CD14-positive monocyte (primary cell): Measurements from ENCODE around the gene MPPED1. TPM values are rescaled to one million over a fixed set of nuclear protein-coding genes. Genes with fewer than 3 reads are reported as not detected.

ENCODE experiments used
- DNase-seq, 3 donors: peaks; one replicate each; pipeline ENCODE4 v3.0.0-alpha.2; 2011 to 2022
- H2AFZ ChIP-seq: 2 replicates; pipeline ENCODE4 v1.6.0; 2012; ENCODE audit warnings: mild to moderate bottlenecking, low read depth, low read length, inconsistent platforms; ENCODE audit not compliant: insufficient read depth, poor library complexity, severe bottlenecking
- H3K27ac ChIP-seq, 2 donors: 1 replicate in 1 of 2; 2 replicates in 1 of 2; pipeline ENCODE4 v1.5.1; 2012 to 2013; ENCODE audit warnings: low read length in 2 of 2, control low read depth in 1 of 2, inconsistent platforms in 1 of 2, low read depth in 1 of 2, mild to moderate bottlenecking in 1 of 2
- H3K27me3 ChIP-seq, 2 donors: one replicate each; pipeline versions ENCODE4 v1.6.0 to v1.6.1; 2011 to 2013; ENCODE audit warnings: low read length in 2 of 2; ENCODE audit not compliant: control insufficient read depth in 2 of 2, insufficient read depth in 2 of 2
- H3K36me3 ChIP-seq, 2 donors: replicated peaks in 1 of 2; 1 replicate in 1 of 2; 2 replicates in 1 of 2; pipeline versions ENCODE4 v1.5.1 to v1.6.1; 2012 to 2013; ENCODE audit warnings: low read length in 2 of 2, control low read depth in 1 of 2, inconsistent platforms in 1 of 2, mild to moderate bottlenecking in 1 of 2; ENCODE audit not compliant: insufficient read depth in 2 of 2, control insufficient read depth in 1 of 2
- H3K4me1 ChIP-seq, 2 donors: 1 replicate in 1 of 2; 2 replicates in 1 of 2; pipeline versions ENCODE4 v1.5.1 to v1.6.1; 2012 to 2013; ENCODE audit warnings: low read length in 2 of 2, control low read depth in 1 of 2, inconsistent platforms in 1 of 2, mild to moderate bottlenecking in 1 of 2, moderate library complexity in 1 of 2; ENCODE audit not compliant: insufficient read depth in 2 of 2, control insufficient read depth in 1 of 2
- H3K4me2 ChIP-seq: replicated peaks from 2 replicates; pipeline ENCODE3; 2012; ENCODE audit warnings: low read length, moderate library complexity, mild to moderate bottlenecking; ENCODE audit not compliant: poor library complexity, severe bottlenecking; ENCODE audit errors: extremely low read depth
- H3K4me3 ChIP-seq, 3 experiments: fragments of 200-600 bp in 1 of 3; sonication (generic) in 1 of 3; replicated peaks in 1 of 3; 1 replicate in 2 of 3; 2 replicates in 1 of 3; pipeline ENCODE4 v1.5.1; 2011 to 2013; ENCODE audit warnings: low read length in 3 of 3, mild to moderate bottlenecking in 3 of 3, control low read depth in 2 of 3, low read depth in 2 of 3, inconsistent platforms in 1 of 3, moderate library complexity in 1 of 3
- H3K79me2 ChIP-seq: 2 replicates; pipeline ENCODE4 v1.6.0; 2012; ENCODE audit warnings: mild to moderate bottlenecking, control low read depth, inconsistent platforms, low read length, moderate library complexity; ENCODE audit not compliant: insufficient read depth
- H3K9ac ChIP-seq: 2 replicates; pipeline ENCODE4 v1.6.0; 2017; ENCODE audit warnings: low read length, mild to moderate bottlenecking; ENCODE audit not compliant: insufficient read depth, poor library complexity, severe bottlenecking
- H3K9me3 ChIP-seq, 2 donors: replicated peaks in 1 of 2; 1 replicate in 1 of 2; 2 replicates in 1 of 2; pipeline versions ENCODE4 v1.5.1 to v1.6.1; 2012 to 2013; ENCODE audit warnings: low read length in 2 of 2, control low read depth in 1 of 2; ENCODE audit not compliant: control insufficient read depth in 1 of 2, insufficient read depth in 1 of 2
- H4K20me1 ChIP-seq: 2 replicates; pipeline ENCODE4 v1.6.0; 2012; ENCODE audit warnings: mild to moderate bottlenecking, low read length, control low read depth, moderate library complexity; ENCODE audit not compliant: insufficient read depth
- H3K27ac Mint-ChIP-seq, 7 donors: one replicate each; pipeline ENCODE4 v1.8.0; 2020; ENCODE audit warnings: mild to moderate bottlenecking in 7 of 7, mixed read lengths in 7 of 7, moderate library complexity in 6 of 7, inconsistent platforms in 2 of 7
- H3K27me3 Mint-ChIP-seq, 3 donors: one replicate each; pipeline ENCODE4 v1.8.0; 2021 to 2022; ENCODE audit warnings: low read depth in 3 of 3, mild to moderate bottlenecking in 3 of 3, mixed read lengths in 3 of 3, moderate library complexity in 3 of 3, inconsistent platforms in 1 of 3
- H3K36me3 Mint-ChIP-seq, 2 donors: one replicate each; pipeline ENCODE4 v1.8.0; 2020; ENCODE audit warnings: mixed read lengths in 2 of 2, inconsistent platforms in 1 of 2, mild to moderate bottlenecking in 1 of 2
- H3K4me1 Mint-ChIP-seq: one replicate; pipeline ENCODE4 v1.8.0; 2020; ENCODE audit warnings: mild to moderate bottlenecking, mixed read lengths
- H3K4me3 Mint-ChIP-seq, 2 donors: one replicate each; pipeline ENCODE4 v1.8.0; 2020; ENCODE audit warnings: mild to moderate bottlenecking in 2 of 2, mixed read lengths in 2 of 2, moderate library complexity in 1 of 2
- H3K9me3 Mint-ChIP-seq, 7 donors: one replicate each; pipeline ENCODE4 v1.8.0; 2020 to 2022; ENCODE audit warnings: mixed read lengths in 7 of 7, mild to moderate bottlenecking in 6 of 7, moderate library complexity in 6 of 7, inconsistent platforms in 2 of 7
- CTCF ChIP-seq: fragments of 200-600 bp; IDR thresholded peaks from one replicate; pipeline ENCODE4 v1.8.0; 2022; ENCODE audit warnings: antibody characterized with exemption, mild to moderate bottlenecking
- WGBS: methylation state at CpG from one replicate; pipeline ENCODE4 v1.1.5; 2013; ENCODE audit warnings: missing lambda C conversion rate; ENCODE audit not compliant: insufficient coverage; 5-methylcytosine and 5-hydroxymethylcytosine counted together
- intact Hi-C, 2 donors: fragments of 100-400 bp; cut with micrococcal nuclease; formaldehyde crosslinking; loops; one replicate each; pipeline versions ENCODE4 v1.15.0 to v1.15.1; 2023
- polyA plus RNA-seq, 3 donors: library from polyadenylated mRNA; depleted of rRNA in 1 of 3; unstranded in 2 of 3; stranded (reverse) in 1 of 3; fragments of 300-500 nt in 2 of 3; fragments of >200 nt in 1 of 3; fragmentation: Illumina TruSeq in 2 of 3; gene quantifications; 1 replicate in 2 of 3; 2 replicates in 1 of 3; pipeline ENCODE4 v1.2.3, GENCODE V29; 2012 to 2021

The MPPED1 gene
- polyA plus RNA-seq, 3 donors: not detected

DNA sequence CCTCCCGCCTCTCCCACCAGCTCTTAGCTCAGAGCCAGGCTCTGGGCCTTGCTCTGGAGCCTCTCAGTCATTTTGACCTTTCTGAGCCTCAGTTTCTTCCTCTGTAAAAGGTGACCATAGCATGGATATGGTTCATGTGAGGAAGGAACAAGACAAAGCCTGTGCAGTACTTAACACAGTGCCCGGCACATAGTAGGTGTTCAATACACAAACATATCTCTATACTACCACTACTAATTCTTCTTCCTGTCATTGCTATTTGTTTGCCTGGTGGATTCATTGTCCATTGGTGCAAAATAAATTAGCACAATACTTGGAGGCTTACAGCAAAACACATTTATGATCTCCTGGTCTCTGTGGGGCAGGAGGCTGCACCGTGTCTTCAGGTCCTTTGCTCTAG is 21.6 kb upstream of the MPPED1 start:
- TF ChIP-seq CTCF: no peak
- peaks cover 18 to 24% (median 20%) of the 10 kb centered on the region in 3 donors for H3K27me3 Mint-ChIP-seq
- Histone ChIP-seq H3K9me3 (no peaks in the 10 kb centered on the region), H3K4me2 (no peak overlapping the region), H4K20me1 (no peaks in the 10 kb centered on the region), H3K27me3 (no peaks in the 10 kb centered on the region), H3K79me2 (no peaks in the 10 kb centered on the region), H3K9ac (no peak overlapping the region), H3K4me1 (peaks cover 3 to 4% of the 10 kb centered on the region in 2 donors), H3K27ac (no peak overlapping the region), H3K36me3 (no peaks in the 10 kb centered on the region), H2AFZ (no peak overlapping the region), H3K4me3 (no peak overlapping the region)
- peaks cover 5% of the 10 kb centered on the region for H3K4me1 Mint-ChIP-seq
- intact Hi-C loops: no loop called here
- no peak overlapping the region for H3K4me3 Mint-ChIP-seq
- H3K36me3 Mint-ChIP-seq: no peaks in the 10 kb centered on the region
- no peak overlapping the region for H3K27ac Mint-ChIP-seq
- DNase-seq: no peak
- no CpG with 5 or more reads among the region's 3 CpGs for WGBS
- H3K9me3 Mint-ChIP-seq: no peaks in the 10 kb centered on the region

DNA sequence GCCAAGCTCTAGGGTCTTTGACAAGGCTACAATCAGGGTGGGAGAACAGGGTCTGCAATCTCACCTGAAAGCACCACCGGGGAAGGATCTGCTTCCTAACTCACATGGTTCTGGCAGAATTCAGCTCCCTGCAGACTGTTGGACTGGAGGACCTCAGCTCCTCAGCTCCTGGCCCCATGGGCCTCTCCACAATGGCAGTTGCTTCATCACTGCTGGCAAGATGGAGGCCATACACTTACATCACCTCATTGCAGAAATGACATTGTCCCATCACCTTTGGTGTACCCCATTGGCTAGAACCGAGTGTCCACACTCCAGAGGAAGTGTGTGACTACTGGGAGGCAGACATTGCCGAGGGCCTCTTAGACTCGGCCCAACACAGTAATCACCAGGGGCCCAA is 20.9 kb upstream of the MPPED1 start:
- Histone ChIP-seq H3K36me3 (no peaks in the 10 kb centered on the region), H3K4me3 (no peak overlapping the region), H3K9me3 (no peaks in the 10 kb centered on the region), H3K4me1 (peaks cover 1% of the 10 kb centered on the region in 2 donors), H3K27me3 (no peaks in the 10 kb centered on the region), H3K79me2 (no peaks in the 10 kb centered on the region), H3K27ac (no peak overlapping the region), H3K9ac (no peak overlapping the region), H4K20me1 (no peaks in the 10 kb centered on the region), H3K4me2 (no peak overlapping the region), H2AFZ (no peak overlapping the region)
- no peaks in the 10 kb centered on the region for H3K36me3 Mint-ChIP-seq
- H3K4me3 Mint-ChIP-seq: no peak overlapping the region
- no peaks in the 10 kb centered on the region for H3K9me3 Mint-ChIP-seq
- H3K27me3 Mint-ChIP-seq: peaks cover 18 to 23% (median 19%) of the 10 kb centered on the region in 3 donors
- H3K4me1 Mint-ChIP-seq: peaks cover 4% of the 10 kb centered on the region
- DNase-seq: no peak
- H3K27ac Mint-ChIP-seq: no peak overlapping the region
- intact Hi-C loops: no loop called here
- WGBS: 87% methylated on average over 4 of the region's 4 CpGs
- TF ChIP-seq CTCF: no peak
